Heart right ventricle (tissue), 16 donors: ENCODE measurements around the gene C4BPA. TPM values are rescaled to one million over a fixed set of nuclear protein-coding genes. Genes with fewer than 3 reads are reported as not detected.

Experiments
- ATAC-seq, 8 donors: fragments of 200-7000 bp; cut with Tn5 transposase; one replicate each; pipeline ENCODE4 v1.9.1; 2020; ENCODE audit warnings: mild to moderate bottlenecking in 8 of 8, moderate library complexity in 8 of 8, moderate number of reproducible peaks in 1 of 8
- DNase-seq, 2 donors: peaks; one replicate each; pipeline ENCODE4 v3.0.0-alpha.2; 2020
- H3K27ac ChIP-seq, 10 donors: fragments of 200-600 bp; sonication (generic) in 2 of 10; one replicate each; pipeline versions ENCODE4 v1.5.0 to v1.8.0; 2020 to 2022; ENCODE audit warnings: mild to moderate bottlenecking in 3 of 10
- H3K27me3 ChIP-seq, 7 donors: fragments of 200-600 bp; one replicate each; pipeline ENCODE4 v1.8.0; 2021 to 2022; ENCODE audit warnings: mild to moderate bottlenecking in 2 of 7
- H3K36me3 ChIP-seq, 9 donors: fragments of 200-600 bp; sonication (generic) in 1 of 9; one replicate each; pipeline versions ENCODE4 v1.5.0 to v1.8.0; 2020 to 2022; ENCODE audit warnings: mild to moderate bottlenecking in 2 of 9
- H3K4me1 ChIP-seq, 9 donors: fragments of 200-600 bp; sonication (generic) in 1 of 9; one replicate each; pipeline versions ENCODE4 v1.5.0 to v1.8.0; 2020 to 2022; ENCODE audit warnings: mild to moderate bottlenecking in 4 of 9
- H3K4me3 ChIP-seq, 10 donors: fragments of 200-600 bp; sonication (generic) in 2 of 10; one replicate each; pipeline versions ENCODE4 v1.5.0 to v1.8.0; 2020 to 2022; ENCODE audit warnings: mild to moderate bottlenecking in 7 of 10, moderate library complexity in 2 of 10
- H3K9me3 ChIP-seq, 11 donors: fragments of 200-600 bp in 10 of 11; sonication (generic) in 2 of 11; one replicate each; pipeline versions ENCODE4 v1.5.0 to v1.8.0; 2013 to 2022; ENCODE audit warnings: mild to moderate bottlenecking in 2 of 11, control low read depth in 1 of 11, moderate library complexity in 1 of 11
- CTCF ChIP-seq, 9 donors: fragments of 200-600 bp; sonication (generic) in 2 of 9; IDR thresholded peaks; one replicate each; pipeline versions ENCODE4 v1.5.0 to v1.8.0; 2021 to 2022; ENCODE audit warnings: antibody characterized with exemption in 9 of 9, mild to moderate bottlenecking in 5 of 9, moderate library complexity in 1 of 9
- WGBS, 2 donors: extraction: QIAGEN DNeasy Blood & Tissue Kit; methylation state at CpG; one replicate each; pipeline ENCODE4 v1.1.7; 2013; ENCODE audit warnings: inconsistent platforms in 1 of 2; 5-methylcytosine and 5-hydroxymethylcytosine counted together
- intact Hi-C, 10 donors: fragments of 100-400 bp; cut with DNase I; formaldehyde crosslinking; loops; one replicate each; pipeline versions ENCODE4 v1.11.1 to v1.14.2; 2022
- polyA plus RNA-seq, 2 donors: library from polyadenylated mRNA; stranded (reverse); fragments of 200-250 nt; gene quantifications; one replicate each; pipeline ENCODE4 v1.2.3, GENCODE V29; 2013
- total RNA-seq, 10 donors: library from RNA; stranded (reverse); fragmentation: NEBNext Ultra II Directional in 3 of 10; extraction: Animal tissue kit (Norgen Biotek cat#: 25700) in 3 of 10; gene quantifications; one replicate each; pipeline versions ENCODE4 v1.2.1 to v1.2.4, GENCODE V29; 2021 to 2023
- donor health status: Arrhythmogenic right ventricular cardiomyopathy.
- donor health status: ischemic (EF 13 %, LVEDD 7.1; RV severe dilation, severe dysfunction).
- donor health status: healthy with polysubstance abuse.
- donor health status: DM: no; HTN: yes; CAD: no.
- donor health status: DM: no; HTN: no; CAD: no.
- donor health status: ischemic (EF 25% LVEDD 6.9; RV normal size, moderate dysfunction).
- donor health status: ischemic (EF 25% LVEDD 5.7; RV mildly dilated, moderate dysfunction).
- donor health status: healthy.
- donor health status: DM: yes; HTN: yes; CAD: no.
- donor health status: Ischemic cardiomyopathy.
- donor health status: ischemic (EF 35%, LVEDD 5.7; RV mildly dilated, moderate dysfunction).
- donor health status: nonischemic (EF 11% LVEDD 7.7; RV severe dilation, severe dysfunction).
- donor health status: DM: yes; HTN: yes; CAD: no.
- donor health status: PGD.
- donor health status: ischemic (EF 29% LVEDD 5.4; RV normal size, mild dysfunction).
- donor health status: nonischemic (EF 23%, LVEDD 6.1; RV moderate dilation, normal function).

Gene C4BPA
- total and polyA plus RNA-seq, 12 donors = not detected

GRCh38 chr1:207145401-207146058 lies 41.5 kb downstream of the C4BPA start:
- H3K27ac ChIP-seq = no peak overlapping the region
- TF ChIP-seq CTCF (IDR thresholded peaks at IDR 0.05) = no peak
- H3K4me1 ChIP-seq = peaks cover 0 to 6% (median 0%) of the 10 kb centered on the region in 9 donors
- no peak for DNase-seq
- ATAC-seq = no peak
- intact Hi-C loops = no loop called here
- no peaks in the 10 kb centered on the region for H3K36me3 ChIP-seq
- H3K9me3 ChIP-seq = no peaks in the 10 kb centered on the region
- H3K4me3 ChIP-seq = no peak overlapping the region
- WGBS, 2 donors = 54 to 57% methylated on average over 5 of the region's 5 CpGs
- H3K27me3 ChIP-seq = no peaks in the 10 kb centered on the region

GRCh38 chr1:207151920-207152319 lies 47.9 kb downstream of the C4BPA start:
- Histone ChIP-seq H3K4me3 (no peak overlapping the region), H3K9me3 (peaks cover 0 to 25% (median 16%) of the 10 kb centered on the region in 11 donors), H3K4me1 (peaks cover 0 to 21% (median 0%) of the 10 kb centered on the region in 9 donors), H3K27me3 (no peaks in the 10 kb centered on the region), H3K36me3 (no peaks in the 10 kb centered on the region), H3K27ac (no peak overlapping the region)
- no peak for TF ChIP-seq CTCF (IDR thresholded peaks at IDR 0.05)
- ATAC-seq = no peak
- DNase-seq = no peak
- intact Hi-C loops = no loop called here

GRCh38 chr1:207152792-207153468 lies 48.9 kb downstream of the C4BPA start:
- Histone ChIP-seq H3K4me3 (no peak overlapping the region), H3K36me3 (no peaks in the 10 kb centered on the region), H3K9me3 (peaks cover 0 to 31% (median 16%) of the 10 kb centered on the region in 11 donors), H3K4me1 (peaks cover 0 to 24% (median 0%) of the 10 kb centered on the region in 9 donors), H3K27me3 (no peaks in the 10 kb centered on the region), H3K27ac (no peak overlapping the region)
- intact Hi-C loops = no loop called here
- DNase-seq (no peak), ATAC-seq (no peak)
- TF ChIP-seq CTCF (IDR thresholded peaks at IDR 0.05) = no peak
- 82 to 95% methylated on average over 5 of the region's 5 CpGs for WGBS, 2 donors

- TF ChIP-seq CTCF (IDR thresholded peaks at IDR 0.05) = no peak
- no peaks in the 10 kb centered on the region for H3K36me3 ChIP-seq
- DNase-seq = no peak
- peak overlapping the region in 1 of 10 donors; percentile 31 for H3K27ac ChIP-seq
- H3K4me3 ChIP-seq = no peak overlapping the region
- peaks cover 0 to 31% (median 16%) of the 10 kb centered on the region in 11 donors for H3K9me3 ChIP-seq
- intact Hi-C loops = no loop called here
- peak in 1 of 8 donors; percentile 29 for ATAC-seq
- 42 to 45% methylated on average over 3 of the region's 3 CpGs for WGBS, 2 donors
- peaks cover 0 to 28% (median 0%) of the 10 kb centered on the region in 9 donors for H3K4me1 ChIP-seq
- H3K27me3 ChIP-seq = no peaks in the 10 kb centered on the region
These were observed 51.0 kb downstream of the C4BPA start for GRCh38 chr1:207155028-207155427.
